Skeletal muscle cell (primary cell): ENCODE data around the gene PHTF1.

Experiments used
- DNase-seq: peaks from one replicate; pipeline ENCODE4 v3.0.0-alpha.2; 2010; ENCODE audit warnings: low read depth
- H3K4me3 ChIP-seq: 2 replicates; pipeline ENCODE4 v1.5.1; 2011; ENCODE audit warnings: low read depth, mild to moderate bottlenecking, control low read depth, low read length, moderate library complexity

Gene PHTF1

GRCh38 chr1:113759333-113760101 lies at the start of gene PHTF1:
PHTF1 (minus strand) TSS chr1:113759486; CDS start chr1:113758703, 783 bp downstream.
- peak within 1 kb of the TSS; percentile 88 for H3K4me3 ChIP-seq
- peak; percentile 35 for DNase-seq

DNA sequence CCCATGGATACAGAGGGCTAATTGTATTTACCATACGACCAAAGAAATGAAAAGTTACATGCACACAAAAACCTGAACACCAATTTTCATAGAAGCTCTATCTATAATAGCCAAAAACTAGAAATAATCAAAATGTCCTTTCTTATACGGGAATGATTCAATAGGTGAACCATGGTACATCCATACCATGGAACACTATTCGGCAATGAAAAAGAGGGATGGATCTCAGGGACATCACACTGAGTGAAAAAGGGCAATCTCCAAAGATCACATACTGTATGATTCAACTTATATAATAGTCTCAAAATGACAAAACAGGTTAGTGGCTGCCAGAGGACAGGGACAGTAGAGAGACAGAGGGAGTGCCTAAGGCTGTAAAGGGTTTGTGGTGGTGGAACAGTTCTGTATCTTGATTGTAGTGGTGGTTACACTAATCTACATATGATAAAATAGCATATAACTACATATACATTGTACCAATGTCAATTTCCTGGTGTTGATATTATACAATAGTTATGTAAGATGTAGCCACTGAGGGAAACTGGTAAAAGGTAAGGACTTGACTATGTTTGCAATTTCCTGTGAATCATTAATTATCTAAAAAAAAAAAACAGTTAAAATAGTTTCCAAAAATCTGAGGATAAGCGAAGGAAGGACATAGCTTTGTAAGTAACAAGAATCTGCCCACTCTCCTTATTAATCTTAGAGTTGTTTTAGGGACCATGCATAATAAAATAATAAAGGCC lies 49.3 kb upstream of the PHTF1 start:
- DNase-seq = no peak
- H3K4me3 ChIP-seq = no peak overlapping the region

GRCh38 chr1:113805639-113806038 lies 46.4 kb upstream of the PHTF1 start:
- DNase-seq = no peak
- no peak overlapping the region for H3K4me3 ChIP-seq

- H3K4me3 ChIP-seq = no peak overlapping the region
- no peak for DNase-seq
These were observed 45.9 kb upstream of the PHTF1 start for GRCh38 chr1:113805256-113805531.

DNA sequence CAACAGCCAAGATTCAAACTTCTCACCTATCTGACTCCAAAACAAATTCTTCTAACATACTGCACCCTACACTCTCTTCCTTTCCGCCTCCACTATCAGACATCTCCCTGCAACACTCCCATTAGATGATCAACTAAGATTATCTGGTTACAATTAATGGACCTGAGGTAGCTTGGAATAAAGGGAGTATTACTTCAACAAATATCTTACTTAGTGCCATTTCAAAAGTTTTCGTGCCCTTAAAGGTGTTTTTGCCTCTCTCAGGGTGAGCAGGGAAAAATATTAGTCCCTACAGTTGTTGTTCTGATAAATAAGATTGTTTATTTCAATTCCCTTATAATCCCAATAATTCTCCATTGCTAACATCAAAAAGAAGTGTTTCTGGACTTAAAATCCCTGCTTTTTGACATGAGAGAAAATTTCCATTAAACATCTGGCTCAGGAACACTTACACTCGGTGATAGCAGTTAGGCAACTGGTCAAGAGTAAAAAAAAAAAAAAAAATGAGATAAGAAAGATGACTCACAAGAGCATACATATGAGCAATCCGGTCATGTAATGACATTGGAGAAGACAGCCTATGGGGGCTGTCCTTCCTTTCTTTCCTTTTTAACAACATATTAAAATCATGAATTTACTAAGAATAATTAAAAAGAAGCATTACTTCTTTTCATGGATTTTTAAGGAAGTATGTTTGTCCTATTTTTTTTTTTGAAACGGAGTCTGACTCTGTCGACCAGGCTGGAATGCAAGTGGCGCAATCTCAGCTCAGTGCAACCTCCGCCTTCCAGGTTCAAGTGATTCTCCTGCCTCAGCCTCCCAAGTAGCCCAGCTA lies 45.4 kb upstream of the PHTF1 start:
- DNase-seq = peak; percentile 34
- no peak overlapping the region for H3K4me3 ChIP-seq

GRCh38 chr1:113802367-113803007 lies 43.2 kb upstream of the PHTF1 start:
- no peak overlapping the region for H3K4me3 ChIP-seq
- DNase-seq = no peak

DNA sequence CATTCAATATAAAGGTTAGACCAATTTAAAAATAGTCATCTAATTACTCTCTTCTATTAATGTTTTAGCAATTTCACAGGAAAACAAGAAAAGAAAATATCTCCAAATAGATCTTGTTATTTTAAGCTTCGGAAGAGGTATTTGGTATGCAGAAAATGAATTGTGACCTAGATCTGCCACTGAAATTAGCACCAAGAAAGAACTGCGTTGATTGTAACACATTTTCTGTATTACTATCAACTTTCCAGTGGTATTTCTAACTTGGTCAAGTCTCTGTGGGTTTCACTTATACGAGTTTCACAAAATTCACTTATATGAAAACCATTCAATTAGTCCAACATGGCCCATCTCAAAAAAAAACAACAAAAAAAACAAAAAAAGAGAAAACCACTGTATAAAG lies 41.2 kb upstream of the PHTF1 start:
- DNase-seq = no peak
- no peak overlapping the region for H3K4me3 ChIP-seq

GRCh38 chr1:113797472-113797871 lies 38.2 kb upstream of the PHTF1 start:
- DNase-seq = no peak
- no peak overlapping the region for H3K4me3 ChIP-seq

DNA sequence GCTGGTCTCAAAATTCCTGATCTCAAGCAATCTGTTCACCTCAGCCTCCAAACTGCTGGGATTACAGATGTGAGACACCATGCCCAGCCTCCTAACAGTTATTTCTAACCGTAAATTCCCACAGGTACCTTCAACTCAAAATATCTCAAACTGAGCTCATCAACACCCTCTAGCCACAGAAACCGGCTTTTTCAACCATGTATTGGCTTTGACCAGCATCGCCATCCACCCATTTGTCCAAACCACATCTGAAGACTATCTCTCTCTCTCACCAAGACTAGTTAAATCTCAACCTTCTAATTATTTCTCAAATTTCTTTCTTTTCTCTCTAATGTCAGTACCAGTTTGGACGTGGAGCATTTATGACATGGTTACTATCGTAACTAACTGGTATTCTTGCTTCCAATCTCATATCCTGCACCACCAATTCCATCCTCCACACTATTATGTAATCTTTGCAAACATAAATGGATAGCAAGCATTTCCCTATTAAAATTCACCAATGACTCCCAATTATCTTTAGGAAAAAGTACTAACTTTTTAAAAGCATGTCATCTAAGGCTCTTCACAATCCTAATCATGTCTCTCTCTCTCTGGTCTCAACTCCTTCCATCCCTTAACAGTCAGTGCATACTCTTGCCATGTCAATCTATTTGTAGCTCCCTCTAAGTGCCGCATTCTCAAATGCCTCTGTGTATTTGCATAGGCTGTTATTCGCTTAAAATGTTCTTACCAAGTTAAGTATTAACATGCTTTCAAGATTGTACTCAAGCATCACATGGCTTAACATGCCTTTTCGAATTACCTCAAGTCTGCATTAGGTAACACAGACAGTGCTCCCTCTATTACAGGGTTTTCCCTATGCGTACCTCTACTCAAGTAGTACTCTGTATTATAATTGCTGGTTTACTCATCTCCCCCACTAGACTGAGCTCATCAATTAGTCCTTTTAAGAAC lies 34.9 kb upstream of the PHTF1 start:
- DNase-seq = no peak
- no peak overlapping the region for H3K4me3 ChIP-seq

DNA sequence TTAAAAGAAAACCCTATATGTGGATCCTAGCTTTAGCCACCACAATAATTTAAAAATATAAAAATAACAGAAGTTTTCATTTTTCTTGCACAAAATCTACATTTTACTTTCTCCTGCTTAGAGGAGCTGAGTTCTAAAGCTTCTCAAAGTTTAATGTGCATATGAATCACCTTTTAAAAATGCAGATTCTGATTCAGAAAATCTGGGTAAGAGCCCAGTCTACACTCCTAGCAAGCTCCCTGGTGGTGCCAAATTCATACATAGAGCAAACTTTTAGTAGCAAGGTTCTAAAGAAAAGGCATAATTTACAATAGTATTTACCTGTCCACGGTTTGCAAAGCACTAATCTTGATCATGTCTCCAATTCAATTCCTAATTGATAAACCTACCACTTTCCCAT lies 33.7 kb upstream of the PHTF1 start:
- DNase-seq = no peak
- no peak overlapping the region for H3K4me3 ChIP-seq

DNA sequence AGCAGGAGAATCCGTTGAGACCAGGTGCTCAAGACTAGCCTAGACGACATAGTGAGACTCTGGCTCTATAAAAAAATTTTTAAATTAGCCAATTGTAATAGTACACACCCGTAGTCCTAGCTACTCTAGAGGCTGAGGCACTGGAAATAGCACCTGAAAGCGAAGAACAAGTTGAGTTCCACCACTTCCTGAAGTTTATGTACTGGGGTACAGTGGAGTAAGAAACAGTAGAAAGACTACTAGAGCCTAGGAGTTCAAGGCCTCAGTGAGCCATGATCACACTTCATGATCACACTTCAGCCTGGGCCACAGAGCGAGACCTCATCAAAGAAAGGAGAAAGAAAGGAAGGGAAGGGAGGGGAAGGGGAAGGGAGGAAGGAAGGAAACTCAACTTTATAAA lies 33.2 kb upstream of the PHTF1 start:
- DNase-seq = no peak
- no peak overlapping the region for H3K4me3 ChIP-seq

- H3K4me3 ChIP-seq = no peak overlapping the region
- no peak for DNase-seq
These were observed 29.5 kb upstream of the PHTF1 start for GRCh38 chr1:113788802-113789201.

DNA sequence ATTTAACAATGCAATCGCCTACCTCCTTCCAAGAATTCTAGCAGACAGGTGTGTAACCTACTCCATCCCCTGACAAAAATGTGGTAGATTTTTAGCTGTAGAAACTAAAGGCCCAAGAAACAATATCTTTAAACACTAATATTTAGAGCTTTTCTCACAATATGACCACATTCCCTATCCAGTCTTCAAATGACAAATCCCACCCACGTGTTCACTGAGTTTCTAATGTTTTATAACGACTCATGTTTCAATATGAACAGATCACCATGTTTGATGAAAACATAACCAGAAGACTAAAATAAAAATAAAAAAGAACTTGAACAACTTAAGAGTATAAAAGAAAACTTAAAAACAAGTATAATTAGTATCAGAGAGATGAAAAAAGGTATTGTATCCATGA lies 28.4 kb upstream of the PHTF1 start:
- no peak for DNase-seq
- H3K4me3 ChIP-seq = no peak overlapping the region

GRCh38 chr1:113786069-113786468 lies 26.8 kb upstream of the PHTF1 start:
- H3K4me3 ChIP-seq = no peak overlapping the region
- DNase-seq = no peak

DNA sequence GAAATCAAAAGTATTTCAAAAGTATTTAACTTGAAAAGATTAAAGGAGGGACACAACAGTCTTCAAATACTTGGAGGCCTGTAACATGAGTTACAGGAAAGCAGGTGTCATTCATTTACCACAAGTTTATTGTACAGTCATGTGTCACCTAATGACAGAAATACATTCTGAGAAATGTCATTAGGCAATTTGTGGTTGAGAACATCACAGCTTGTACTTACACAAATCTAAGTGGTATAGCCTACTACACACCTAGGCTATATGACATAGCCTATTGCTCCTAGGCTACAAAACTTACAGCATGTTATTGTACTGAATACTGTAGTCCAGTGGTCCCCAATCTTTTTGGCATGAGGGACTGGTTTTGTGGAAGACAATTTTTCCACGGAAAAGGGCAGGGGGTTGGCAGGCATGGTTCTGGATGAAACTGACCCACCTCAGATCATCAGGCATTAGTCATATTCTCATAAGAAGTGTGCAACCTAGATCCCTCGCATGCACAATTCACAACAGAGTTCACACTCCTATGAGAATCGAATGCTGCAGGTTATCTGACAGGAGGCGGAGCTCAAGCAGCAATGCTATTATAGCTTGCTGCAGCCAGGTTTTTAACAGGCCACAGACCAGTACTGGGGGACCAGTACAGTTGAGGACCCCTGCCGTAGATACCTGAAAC lies 25.0 kb upstream of the PHTF1 start:
- no peak overlapping the region for H3K4me3 ChIP-seq
- no peak for DNase-seq

GRCh38 chr1:113783254-113784103 lies 24.2 kb upstream of the PHTF1 start:
- no peak overlapping the region for H3K4me3 ChIP-seq
- no peak for DNase-seq

- DNase-seq = no peak
- H3K4me3 ChIP-seq = no peak overlapping the region
These were observed 23.1 kb upstream of the PHTF1 start for GRCh38 chr1:113782406-113782805.
